ENCODE measurements around the gene PNRC2. TPM values are rescaled to one million over a fixed set of nuclear protein-coding genes. Genes with fewer than 3 reads are reported as not detected.

PNRC2 gene
- total and polyA plus RNA-seq, 2 experiments from 2014 or later: 67.4 to 77.3 TPM

- Histone ChIP-seq H3K4me1 (ENCODE audit: insufficient read depth) (peaks cover 18% of the 10 kb centered on the region; the same call in 1 of the 2 replicates), H3K9me3 (ENCODE audit: low read depth) (no peaks in the 10 kb centered on the region), H3K9me2 (ENCODE audit: insufficient read depth) (no peaks in the 10 kb centered on the region), H2AFZ (no peak overlapping the region), H3K4me3 (no peak overlapping the region), H3K4me2 (ENCODE audit: unreplicated experiment) (no peak overlapping the region), H3K36me3 (ENCODE audit: low read depth) (peaks cover 75% of the 10 kb centered on the region), H3F3A (ENCODE audit: insufficient read depth) (peaks cover 82% of the 10 kb centered on the region), H3K79me2 (ENCODE audit: insufficient read depth) (peaks cover 87% of the 10 kb centered on the region), H3K9ac (no peak overlapping the region), H3K27me3 (replicated peaks; ENCODE audit: insufficient read depth) (no peaks in the 10 kb centered on the region), H3K27ac (no peak overlapping the region), H4K20me1 (ENCODE audit: insufficient read depth) (no peaks in the 10 kb centered on the region; the same call in 1 of the 2 replicates)
- TF ChIP-seq EZH2 (IDR thresholded peaks at IDR 0.05; ENCODE audit: insufficient read depth, poor library complexity, severe bottlenecking) (no peak), EZH2phosphoT487 (IDR thresholded peaks at IDR 0.05; ENCODE audit: insufficient read depth, low read depth) (no peak)
- no peak for DNase-seq
- WGBS, 2 experiments (ENCODE audit: low coverage in 1 of 2, low lambda C conversion rate in 2 of 2, missing lambda C conversion rate in 2 of 2): 99 to 100% methylated on average over 2 of the region's 2 CpGs
- in situ Hi-C loops (cut with MboI): no loop called here
Observed at GRCh38 chr1:23967871-23968270, 8.2 kb downstream of the PNRC2 start.

DNA sequence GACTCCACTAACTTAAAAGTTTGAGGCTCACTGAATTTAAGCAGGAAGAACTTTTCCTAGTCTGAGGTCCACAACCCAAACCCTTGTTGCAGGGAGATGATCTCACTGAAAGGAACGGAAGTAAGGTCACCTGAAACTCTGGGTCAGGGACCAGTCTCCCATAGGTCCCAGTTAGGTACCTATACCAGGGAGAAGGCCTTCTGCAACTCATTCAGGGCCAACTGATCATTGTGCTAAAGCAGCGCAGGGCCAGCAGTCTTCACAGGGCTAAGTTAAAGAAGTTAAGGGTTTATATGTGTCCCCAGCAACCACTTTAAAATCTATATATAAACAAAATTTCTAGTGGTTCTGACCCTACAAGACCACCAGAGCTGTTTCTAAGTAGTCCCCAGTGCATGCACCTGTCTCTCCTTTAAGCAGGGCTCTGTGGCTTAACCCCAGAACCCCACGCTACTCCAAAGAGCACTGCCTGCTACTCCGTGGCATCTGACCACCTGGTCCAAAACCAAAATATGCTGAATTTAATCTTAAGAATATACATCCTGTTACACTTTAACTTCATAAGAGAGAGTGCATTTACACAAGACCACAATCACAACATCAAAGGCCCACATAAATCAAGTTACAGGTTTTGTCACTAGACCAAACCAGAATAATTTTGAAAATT, 17.7 kb downstream of the PNRC2 start:
- 57% methylated on average over 4 of the region's 4 CpGs for WGBS, 2 experiments (ENCODE audit: low coverage in 1 of 2, low lambda C conversion rate in 2 of 2, missing lambda C conversion rate in 2 of 2)
- H3F3A ChIP-seq (ENCODE audit: insufficient read depth): 0 out of 2 replicates have a peak, but pooled peaks cover 4% of the 10 kb centered on the region
- peaks cover 36% of the 10 kb centered on the region for H3K4me1 ChIP-seq (ENCODE audit: insufficient read depth)
- no peak for DNase-seq
- peak overlapping the region; percentile 99 for H3K9ac ChIP-seq
- no peaks in the 10 kb centered on the region for H3K27me3 ChIP-seq (replicated peaks; ENCODE audit: insufficient read depth)
- H3K9me3 ChIP-seq (ENCODE audit: low read depth): no peaks in the 10 kb centered on the region
- no peak overlapping the region for H3K27ac ChIP-seq
- no peaks in the 10 kb centered on the region for H3K9me2 ChIP-seq (ENCODE audit: insufficient read depth)
- peaks cover 21% of the 10 kb centered on the region for H3K36me3 ChIP-seq (ENCODE audit: low read depth)
- peak overlapping the region; percentile 98 for H3K4me3 ChIP-seq
- peak overlapping the region; percentile 95 for H3K4me2 ChIP-seq (ENCODE audit: unreplicated experiment)
- TF ChIP-seq EZH2 (IDR thresholded peaks at IDR 0.05; ENCODE audit: insufficient read depth, poor library complexity, severe bottlenecking) (no peak), EZH2phosphoT487 (IDR thresholded peaks at IDR 0.05; ENCODE audit: insufficient read depth, low read depth) (no peak)
- peaks cover 78% of the 10 kb centered on the region for H3K79me2 ChIP-seq (ENCODE audit: insufficient read depth)
- peaks cover 11% of the 10 kb centered on the region; the same call in 1 of the 2 replicates for H4K20me1 ChIP-seq (ENCODE audit: insufficient read depth)
- in situ Hi-C loops (cut with MboI): no loop called here
- no peak overlapping the region for H2AFZ ChIP-seq

- Histone ChIP-seq H3K9ac (peak overlapping the region; percentile 99), H3K4me3 (peak overlapping the region; percentile 98), H4K20me1 (ENCODE audit: insufficient read depth) (peaks cover 11% of the 10 kb centered on the region; the same call in 1 of the 2 replicates), H3K27me3 (replicated peaks; ENCODE audit: insufficient read depth) (no peaks in the 10 kb centered on the region), H3K79me2 (ENCODE audit: insufficient read depth) (peaks cover 73% of the 10 kb centered on the region), H3K27ac (peak overlapping the region; percentile 1; the same call in 1 of the 2 replicates), H3K9me3 (ENCODE audit: low read depth) (no peaks in the 10 kb centered on the region), H3K4me1 (ENCODE audit: insufficient read depth) (peaks cover 36% of the 10 kb centered on the region), H3K4me2 (ENCODE audit: unreplicated experiment) (peak overlapping the region; percentile 95), H3K9me2 (ENCODE audit: insufficient read depth) (no peaks in the 10 kb centered on the region), H3F3A (ENCODE audit: insufficient read depth) (0 out of 2 replicates have a peak, but pooled peaks cover 4% of the 10 kb centered on the region), H2AFZ (no peak overlapping the region), H3K36me3 (ENCODE audit: low read depth) (peaks cover 21% of the 10 kb centered on the region)
- in situ Hi-C loops (cut with MboI): no loop called here
- TF ChIP-seq EZH2phosphoT487 (IDR thresholded peaks at IDR 0.05; ENCODE audit: insufficient read depth, low read depth): no peak
- no peak for TF ChIP-seq EZH2 (IDR thresholded peaks at IDR 0.05; ENCODE audit: insufficient read depth, poor library complexity, severe bottlenecking)
- DNase-seq: peak; percentile 10
- WGBS, 2 experiments (ENCODE audit: low coverage in 1 of 2, low lambda C conversion rate in 2 of 2, missing lambda C conversion rate in 2 of 2): 93 to 96% methylated on average over 1 of the region's 1 CpG
Observed at GRCh38 chr1:23977854-23978191, 18.2 kb downstream of the PNRC2 start.

DNA sequence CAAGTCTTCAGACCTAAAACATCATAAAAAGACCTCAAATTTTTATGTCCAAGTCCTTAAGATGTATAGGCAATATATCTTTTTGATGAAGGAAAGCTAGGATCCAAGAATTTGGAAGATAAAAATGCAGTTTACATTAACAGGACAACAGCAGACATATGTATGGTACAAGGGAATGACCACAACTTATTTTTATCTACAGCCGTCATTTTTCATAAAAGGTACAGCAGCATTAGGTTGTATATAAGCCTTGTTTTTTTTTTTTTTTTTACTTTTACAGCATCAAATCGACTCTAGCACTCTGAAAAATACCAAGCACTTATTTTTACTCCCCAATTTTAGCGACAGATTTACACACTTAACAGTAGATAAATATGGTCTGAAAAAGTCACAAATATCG, 19.2 kb downstream of the PNRC2 start:
- Histone ChIP-seq H3K4me3 (peak overlapping the region; percentile 98), H3K4me2 (ENCODE audit: unreplicated experiment) (peak overlapping the region; percentile 95), H2AFZ (no peak overlapping the region), H3K36me3 (ENCODE audit: low read depth) (peaks cover 16% of the 10 kb centered on the region), H3K9ac (peak overlapping the region; percentile 99), H3K27ac (peak overlapping the region; percentile 96), H3K27me3 (replicated peaks; ENCODE audit: insufficient read depth) (no peaks in the 10 kb centered on the region), H3K9me2 (ENCODE audit: insufficient read depth) (no peaks in the 10 kb centered on the region), H3K9me3 (ENCODE audit: low read depth) (no peaks in the 10 kb centered on the region), H4K20me1 (ENCODE audit: insufficient read depth) (peaks cover 11% of the 10 kb centered on the region; the same call in 1 of the 2 replicates), H3K79me2 (ENCODE audit: insufficient read depth) (peaks cover 63% of the 10 kb centered on the region), H3F3A (ENCODE audit: insufficient read depth) (0 out of 2 replicates have a peak, but pooled peaks cover 4% of the 10 kb centered on the region), H3K4me1 (ENCODE audit: insufficient read depth) (peaks cover 36% of the 10 kb centered on the region)
- WGBS, 2 experiments (ENCODE audit: low coverage in 1 of 2, low lambda C conversion rate in 2 of 2, missing lambda C conversion rate in 2 of 2): 1 to 4% methylated on average over 4 of the region's 4 CpGs
- no peak for TF ChIP-seq EZH2phosphoT487 (IDR thresholded peaks at IDR 0.05; ENCODE audit: insufficient read depth, low read depth)
- TF ChIP-seq EZH2 (IDR thresholded peaks at IDR 0.05; ENCODE audit: insufficient read depth, poor library complexity, severe bottlenecking): no peak
- in situ Hi-C loops (cut with MboI): no loop called here
- no peak for DNase-seq

Measured in GM23248 (cell line).